Stimulated activated CD4-positive, alpha-beta T cell treated with anti-CD3 and anti-CD28 coated beads, TNF-alpha, amount 100 ng/mL, for 4 hours (primary cell): ENCODE measurements around the gene ERVW-1.
"Not testable (repeated sequence)": the region's sequence is repeated elsewhere in the genome, so short reads cannot be mapped to it uniquely, and the experiment has no call there.

Experiments
- DNase-seq, 3 experiments: peaks; one replicate each; pipeline ENCODE4 v3.0.0-alpha.2; 2020; ENCODE audit warnings: low read depth in 3 of 3

ERVW-1 gene, protein sequence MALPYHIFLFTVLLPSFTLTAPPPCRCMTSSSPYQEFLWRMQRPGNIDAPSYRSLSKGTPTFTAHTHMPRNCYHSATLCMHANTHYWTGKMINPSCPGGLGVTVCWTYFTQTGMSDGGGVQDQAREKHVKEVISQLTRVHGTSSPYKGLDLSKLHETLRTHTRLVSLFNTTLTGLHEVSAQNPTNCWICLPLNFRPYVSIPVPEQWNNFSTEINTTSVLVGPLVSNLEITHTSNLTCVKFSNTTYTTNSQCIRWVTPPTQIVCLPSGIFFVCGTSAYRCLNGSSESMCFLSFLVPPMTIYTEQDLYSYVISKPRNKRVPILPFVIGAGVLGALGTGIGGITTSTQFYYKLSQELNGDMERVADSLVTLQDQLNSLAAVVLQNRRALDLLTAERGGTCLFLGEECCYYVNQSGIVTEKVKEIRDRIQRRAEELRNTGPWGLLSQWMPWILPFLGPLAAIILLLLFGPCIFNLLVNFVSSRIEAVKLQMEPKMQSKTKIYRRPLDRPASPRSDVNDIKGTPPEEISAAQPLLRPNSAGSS

GRCh38 chr7:92477681-92478080 lies at the start of gene ERVW-1:
ERVW-1 (minus strand) TSS chr7:92477946; CDS start chr7:92470381, 7,565 bp downstream.
- not testable (repeated sequence) for DNase-seq

- no peak for DNase-seq
Measured at GRCh38 chr7:92523110-92523509, 45.4 kb upstream of the ERVW-1 start.

DNA sequence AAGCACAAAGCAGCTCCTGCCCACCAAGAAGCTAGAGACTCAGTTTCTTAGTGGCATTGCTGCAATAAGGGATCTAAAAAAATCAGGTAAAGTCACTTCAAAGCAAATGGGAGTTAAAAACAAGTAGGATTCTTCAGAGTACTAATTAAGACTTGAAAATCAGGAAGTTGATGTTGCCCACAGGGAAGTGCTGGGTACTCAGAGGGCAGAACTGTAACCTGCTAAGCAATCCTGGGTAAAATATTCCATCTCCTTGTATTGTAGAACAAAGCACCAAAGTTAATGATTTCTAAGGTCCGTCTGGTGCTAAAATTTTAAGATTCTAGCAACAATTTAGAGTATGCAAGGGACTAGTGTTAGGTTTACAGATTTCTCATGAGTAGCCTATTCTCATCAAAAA lies 42.3 kb upstream of the ERVW-1 start:
- no peak for DNase-seq

- no peak for DNase-seq
Measured at GRCh38 chr7:92517631-92518030, 39.9 kb upstream of the ERVW-1 start.

DNA sequence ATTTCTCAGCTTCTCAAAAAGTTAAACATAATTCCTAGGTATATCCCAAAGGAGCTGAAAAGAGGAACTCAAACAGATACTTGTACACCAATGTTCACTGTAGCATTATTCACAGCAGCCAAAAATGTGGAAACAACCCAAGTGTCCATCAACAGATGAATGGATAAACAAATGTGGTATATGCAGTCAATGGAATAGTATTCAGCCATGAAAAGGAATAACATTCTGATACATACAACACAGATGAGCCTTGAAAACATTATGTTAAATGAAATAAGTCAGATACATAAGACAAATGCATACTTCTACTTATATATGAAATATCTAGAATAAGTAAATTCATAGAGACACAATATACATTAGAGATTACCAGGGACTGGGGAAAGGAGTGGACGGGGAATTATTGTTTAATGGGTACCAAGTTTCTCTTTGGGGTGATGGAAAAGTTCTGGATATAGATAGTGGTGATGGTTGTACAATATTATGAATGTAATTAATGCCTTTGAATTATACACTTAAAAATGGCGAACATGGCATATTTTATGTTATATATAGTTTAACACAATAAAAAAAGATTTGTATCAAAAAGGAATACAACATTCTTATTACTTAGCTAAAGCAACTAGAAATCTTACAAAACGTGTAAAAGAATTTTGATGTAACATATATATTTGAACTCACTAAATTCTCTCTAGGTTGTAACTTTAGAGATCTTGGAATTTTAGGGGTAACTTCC lies 35.6 kb upstream of the ERVW-1 start:
- no peak for DNase-seq

DNA sequence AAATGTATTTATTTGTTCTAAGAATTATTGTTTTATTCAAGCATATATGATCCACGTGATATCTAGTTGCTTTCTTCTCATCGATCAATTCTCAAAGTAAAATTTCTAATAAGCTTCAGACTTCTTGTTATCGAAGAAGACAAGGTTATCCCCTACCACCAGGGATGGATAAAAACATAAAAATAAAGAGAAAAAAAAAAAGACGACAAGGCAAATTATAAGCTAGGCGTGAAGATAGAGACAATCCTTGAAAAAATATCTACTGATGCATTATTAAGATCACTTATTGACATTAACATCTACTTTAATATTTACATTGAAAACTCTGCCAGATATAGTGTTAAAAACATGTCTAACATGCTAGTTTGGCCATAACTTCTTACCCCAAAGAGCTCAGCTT lies 31.2 kb upstream of the ERVW-1 start:
- DNase-seq = no peak

GRCh38 chr7:92506363-92506762 lies 28.6 kb upstream of the ERVW-1 start:
- no peak for DNase-seq

DNA sequence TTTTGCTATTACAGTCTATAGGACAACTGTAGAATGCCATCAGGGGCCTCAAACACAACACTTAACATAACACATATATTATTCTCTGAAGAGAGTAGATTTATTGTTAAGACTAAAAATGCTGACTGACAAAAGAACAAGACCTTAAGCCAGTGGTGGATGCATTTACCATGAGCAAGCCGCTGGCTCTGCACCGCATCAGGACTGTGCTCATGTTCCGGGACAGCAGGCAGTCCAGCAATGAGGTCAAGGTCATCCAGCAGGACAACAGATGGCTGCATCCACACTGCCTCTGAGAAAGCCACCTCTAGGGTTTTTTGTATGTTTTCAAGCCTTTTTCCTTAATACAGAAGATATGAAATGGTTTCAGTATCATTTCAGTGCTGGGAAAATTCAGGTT lies 26.8 kb upstream of the ERVW-1 start:
- DNase-seq = no peak

- DNase-seq = no peak
Measured at GRCh38 chr7:92503767-92504166, 26.0 kb upstream of the ERVW-1 start.

- DNase-seq = no peak
Measured at GRCh38 chr7:92498557-92498956, 20.8 kb upstream of the ERVW-1 start.

DNA sequence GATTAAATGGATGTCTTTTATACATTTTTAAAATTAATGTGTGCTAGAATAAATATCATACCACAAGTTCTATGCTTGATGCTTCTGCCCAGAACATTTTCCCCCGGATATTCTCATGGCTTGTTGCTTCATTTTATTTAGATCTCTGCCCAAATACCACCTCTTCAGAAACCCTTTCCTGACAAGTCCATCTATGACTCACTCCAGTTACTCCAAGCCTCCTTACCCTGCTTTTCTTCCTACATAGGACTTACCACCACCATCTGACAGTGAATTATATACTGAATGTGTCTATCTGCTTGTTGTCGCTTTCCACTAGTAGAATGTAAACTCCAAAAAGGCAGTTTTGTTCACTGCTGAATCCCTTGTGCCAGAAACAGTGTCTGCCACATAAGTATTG lies 19.1 kb upstream of the ERVW-1 start:
- no peak for DNase-seq

DNA sequence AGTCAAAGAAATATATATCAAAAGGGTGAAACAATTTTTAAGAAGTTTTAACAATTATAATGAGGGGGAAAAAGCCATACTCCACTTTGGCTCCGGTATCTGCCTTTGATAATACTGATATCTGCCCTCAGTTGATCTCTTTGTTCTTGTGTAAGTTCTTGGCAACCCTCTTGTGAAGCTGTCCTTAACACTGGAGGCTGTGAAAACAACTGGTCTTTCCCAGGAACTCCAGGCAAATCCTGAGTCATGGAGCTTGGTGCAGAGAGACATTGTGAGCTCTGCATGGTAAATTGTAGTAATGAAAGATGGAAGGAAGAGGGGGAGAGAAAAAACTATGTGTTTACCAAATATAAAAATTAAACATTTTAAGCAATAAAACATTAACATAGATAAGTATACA lies 11.9 kb upstream of the ERVW-1 start:
- no peak for DNase-seq

DNA sequence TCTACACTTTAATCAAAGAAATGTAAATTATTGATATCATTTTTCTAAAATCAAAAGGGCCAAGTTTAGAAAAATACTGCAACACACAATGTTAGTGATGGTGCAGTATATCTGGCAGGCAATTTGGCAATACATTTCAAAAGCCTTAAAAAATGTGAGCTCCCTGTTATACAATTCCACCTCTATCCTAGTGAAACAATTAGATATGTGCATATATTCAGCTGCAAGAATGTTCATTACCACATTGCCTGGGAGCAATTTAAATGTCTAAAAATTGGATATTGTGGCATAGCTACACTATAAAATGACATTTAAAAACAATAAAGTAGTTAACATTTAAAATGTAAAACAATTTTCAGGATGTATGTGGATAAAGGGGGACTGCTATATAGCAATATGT lies 10.1 kb upstream of the ERVW-1 start:
- DNase-seq = no peak

- no peak for DNase-seq
Measured at GRCh38 chr7:92485974-92486373, 8.2 kb upstream of the ERVW-1 start.

DNA sequence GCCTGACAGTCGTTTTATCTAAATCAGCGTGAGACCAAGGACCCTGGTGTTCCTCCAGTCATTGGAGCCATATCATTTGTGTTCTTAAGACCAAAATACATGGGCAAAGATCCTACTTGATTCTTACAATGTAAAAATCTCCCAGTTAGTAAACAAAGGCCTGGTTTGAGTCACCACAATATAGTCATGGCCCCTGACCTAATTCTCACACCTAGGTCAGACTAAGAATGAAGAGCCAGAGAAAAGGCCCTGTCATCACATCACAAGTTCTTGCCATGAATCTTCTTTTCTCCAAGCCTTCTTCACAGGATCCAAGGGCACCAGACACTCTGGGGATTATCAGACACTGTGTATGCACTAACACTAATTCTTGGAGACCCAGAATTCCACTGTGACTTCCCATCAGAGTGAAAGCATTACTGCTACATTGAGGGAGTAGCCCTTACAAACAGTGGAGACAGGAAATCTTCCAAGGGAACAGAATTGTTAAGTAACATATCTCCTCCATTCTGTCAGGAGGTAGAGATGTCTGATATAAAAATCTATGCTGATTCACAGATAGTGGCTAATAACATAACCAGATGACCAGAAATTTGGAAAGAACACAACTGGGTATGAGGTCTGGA lies 7.6 kb upstream of the ERVW-1 start:
- no peak for DNase-seq

- DNase-seq = not testable (repeated sequence)
Measured at GRCh38 chr7:92484226-92484625, 6.5 kb upstream of the ERVW-1 start.

DNA sequence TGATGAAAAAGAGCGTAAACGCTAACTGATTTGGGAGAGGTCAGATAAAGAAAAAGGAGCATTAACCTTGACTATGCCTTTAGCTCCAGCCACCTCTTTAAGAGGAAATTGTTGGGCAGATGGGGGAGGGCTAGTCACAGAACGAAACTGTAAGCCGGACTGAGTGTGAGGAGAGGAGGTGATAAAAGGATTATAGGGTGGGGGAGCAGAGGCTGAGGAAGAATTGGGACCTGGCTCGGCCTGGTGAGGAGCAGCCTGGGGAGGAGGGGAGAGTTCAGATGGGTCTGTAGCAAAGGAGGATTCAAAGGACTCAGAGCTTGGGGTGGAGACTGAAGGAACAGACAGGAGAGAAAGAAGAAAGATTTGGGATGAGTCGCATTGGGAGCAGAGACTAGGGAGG lies 5.9 kb upstream of the ERVW-1 start:
- not testable (repeated sequence) for DNase-seq

- not testable (repeated sequence) for DNase-seq
Measured at GRCh38 chr7:92479146-92479545, 1.4 kb upstream of the ERVW-1 start.

DNA sequence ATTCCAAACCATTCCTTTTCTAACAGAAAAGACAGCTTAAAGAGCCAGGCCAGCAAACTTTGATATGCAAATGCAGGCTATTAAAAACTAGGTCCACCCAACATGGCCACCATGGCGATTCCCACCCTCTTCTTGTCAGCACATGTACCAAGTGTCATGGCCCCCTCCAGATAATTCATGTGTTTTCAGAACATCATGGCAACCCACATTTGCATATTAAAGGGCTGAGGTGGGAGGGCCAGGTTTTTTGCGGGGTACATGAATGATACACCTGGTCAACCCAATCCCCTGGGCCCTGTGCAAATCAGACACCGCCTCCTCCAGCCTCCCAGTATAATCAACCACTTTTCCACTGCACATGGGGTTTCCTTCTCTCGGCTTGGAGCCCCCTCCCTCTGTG lies 965 bp upstream of the ERVW-1 start:
- DNase-seq = no peak

GRCh38 chr7:92478095-92478494 lies 349 bp upstream of the ERVW-1 start:
- no peak for DNase-seq

GRCh38 chr7:92475851-92476590 lies 1.7 kb downstream of the ERVW-1 start:
- not testable (repeated sequence) for DNase-seq
